ENCODE measurements around the gene OR6Y1.

The OR6Y1 gene

DNA sequence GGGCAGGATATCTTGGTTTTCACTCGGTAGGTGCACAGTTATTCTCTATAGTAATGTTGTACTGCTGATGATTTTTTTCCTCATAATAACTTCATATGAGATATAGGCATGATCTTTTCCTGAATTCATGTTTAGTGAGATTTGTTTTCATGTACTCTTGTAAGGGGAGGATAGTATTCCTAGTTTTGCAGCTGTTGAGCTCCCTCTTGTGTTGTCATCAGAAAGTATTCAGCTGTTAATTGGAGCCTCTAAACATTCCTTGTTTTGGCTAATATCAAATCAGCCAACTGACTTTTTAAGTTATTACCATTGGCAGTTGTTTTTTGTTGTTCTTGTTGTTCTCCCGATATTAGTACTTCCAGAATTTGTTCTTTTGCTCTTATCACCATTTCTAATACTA is 57.8 kb downstream of the OR6Y1 start:
- DNase-seq, result no peak

DNA sequence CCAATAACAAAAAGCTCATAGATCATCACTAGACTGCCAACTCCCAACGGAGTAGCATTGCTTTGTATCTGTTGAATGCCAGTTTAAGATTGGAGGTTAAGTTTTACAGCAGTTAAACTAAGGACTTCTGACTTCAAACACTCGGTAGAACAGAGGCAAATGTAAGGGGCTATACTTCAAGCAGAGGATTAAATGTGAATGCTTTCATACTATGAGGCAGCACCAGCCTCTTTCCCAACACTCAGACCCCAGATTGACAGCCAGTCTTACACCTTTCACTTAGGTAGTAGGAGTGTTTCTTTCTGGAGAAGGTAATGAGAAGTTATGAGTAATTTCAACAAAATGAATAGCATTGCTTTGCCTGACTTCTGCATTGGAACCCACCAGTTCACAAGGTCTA is 59.4 kb downstream of the OR6Y1 start:
- DNase-seq, result no peak

Measured in NCI-H524 treated with DMSO at 0.1 percent for 48 hours (cell line).